ENCODE results near the gene FARSB.

DNA sequence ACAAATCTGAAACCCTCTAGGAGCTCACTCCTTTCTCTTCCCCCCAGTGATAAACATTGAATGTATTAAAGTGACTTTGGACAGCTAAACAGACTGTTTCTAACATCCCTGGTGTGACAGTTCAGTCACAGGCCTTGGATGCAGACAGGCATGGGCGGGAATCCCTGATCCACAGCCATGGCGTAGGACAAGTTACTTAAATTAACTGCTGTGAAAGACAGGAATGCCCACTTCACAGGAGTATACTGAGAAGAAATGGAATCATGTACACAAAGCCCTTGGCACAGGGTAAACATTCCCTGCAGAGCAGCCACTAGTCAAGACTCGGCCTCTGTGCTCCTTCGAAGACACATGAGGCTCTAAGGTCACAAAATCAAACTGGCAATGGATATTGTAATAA is 34.0 kb downstream of the FARSB start:
- TF ChIP-seq, protein P1, sequence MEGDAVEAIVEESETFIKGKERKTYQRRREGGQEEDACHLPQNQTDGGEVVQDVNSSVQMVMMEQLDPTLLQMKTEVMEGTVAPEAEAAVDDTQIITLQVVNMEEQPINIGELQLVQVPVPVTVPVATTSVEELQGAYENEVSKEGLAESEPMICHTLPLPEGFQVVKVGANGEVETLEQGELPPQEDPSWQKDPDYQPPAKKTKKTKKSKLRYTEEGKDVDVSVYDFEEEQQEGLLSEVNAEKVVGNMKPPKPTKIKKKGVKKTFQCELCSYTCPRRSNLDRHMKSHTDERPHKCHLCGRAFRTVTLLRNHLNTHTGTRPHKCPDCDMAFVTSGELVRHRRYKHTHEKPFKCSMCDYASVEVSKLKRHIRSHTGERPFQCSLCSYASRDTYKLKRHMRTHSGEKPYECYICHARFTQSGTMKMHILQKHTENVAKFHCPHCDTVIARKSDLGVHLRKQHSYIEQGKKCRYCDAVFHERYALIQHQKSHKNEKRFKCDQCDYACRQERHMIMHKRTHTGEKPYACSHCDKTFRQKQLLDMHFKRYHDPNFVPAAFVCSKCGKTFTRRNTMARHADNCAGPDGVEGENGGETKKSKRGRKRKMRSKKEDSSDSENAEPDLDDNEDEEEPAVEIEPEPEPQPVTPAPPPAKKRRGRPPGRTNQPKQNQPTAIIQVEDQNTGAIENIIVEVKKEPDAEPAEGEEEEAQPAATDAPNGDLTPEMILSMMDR (conservative IDR thresholded peaks at IDR 0.05; ENCODE audit: low read depth, low read length) = no peak
- no peak for TF ChIP-seq EZH2 (IDR thresholded peaks at IDR 0.05; ENCODE audit: low read length, unreplicated experiment)
- no peak for TF ChIP-seq EZH2phosphoT487 (IDR thresholded peaks at IDR 0.05; ENCODE audit: borderline replicate concordance, low read length)
